OCI-M1 (cell line): Measurements from ENCODE around the gene ASCL5.

Experiments
- DNase-seq: peaks from one replicate; lab custom pipeline; 2025; lab: John Stamatoyannopoulos, UW

Gene ASCL5

DNA sequence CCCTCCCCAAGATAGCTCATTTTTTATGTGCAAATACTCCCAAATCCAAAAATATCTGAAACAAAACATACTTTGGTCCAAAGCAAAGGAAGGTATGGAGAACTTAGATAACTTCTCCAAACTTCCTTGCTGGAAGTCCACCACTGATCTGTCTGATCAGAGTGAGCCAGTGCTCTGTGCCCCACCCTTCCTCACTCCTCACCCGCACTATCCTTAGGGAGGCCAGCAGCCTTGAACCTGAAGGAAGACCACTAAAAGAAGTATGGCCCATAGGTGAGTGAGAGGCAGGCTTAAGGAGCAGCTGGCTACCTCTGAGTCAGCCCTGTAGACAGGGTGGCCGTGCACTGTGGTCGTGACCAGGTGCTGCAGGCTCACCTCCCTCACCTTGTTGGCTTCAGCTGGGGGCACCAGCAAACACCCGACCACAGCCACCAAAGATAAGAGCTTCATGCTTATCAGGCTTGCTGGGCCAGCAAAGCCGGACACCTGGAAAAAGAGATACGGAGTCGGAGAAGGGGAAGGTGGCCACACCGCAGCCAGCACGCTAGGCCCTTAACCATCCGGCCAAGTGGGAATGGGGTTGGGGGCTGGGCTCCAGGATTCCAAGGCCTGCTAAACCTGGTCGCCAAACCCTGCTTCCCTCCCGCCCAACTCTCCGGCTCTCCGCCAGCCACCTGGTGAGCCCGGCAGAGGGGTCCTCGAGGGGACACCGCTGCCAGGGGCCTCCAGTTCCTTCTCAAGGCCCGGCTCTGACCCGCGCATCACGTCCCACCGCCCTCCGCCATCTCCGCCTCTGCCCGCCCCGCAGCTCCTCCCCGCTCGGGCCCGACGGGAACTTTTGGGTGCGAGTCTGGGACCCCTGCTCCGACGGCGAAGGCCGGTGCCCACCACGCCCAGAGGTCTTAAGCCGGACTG, 26.7 kb upstream of the ASCL5 start:
- peak; percentile 81 for DNase-seq

- peak; percentile 62 for DNase-seq
Measured at GRCh38 chr1:201149400-201149799, 22.4 kb upstream of the ASCL5 start.

- no peak for DNase-seq
Measured at GRCh38 chr1:201147396-201148015, 20.5 kb upstream of the ASCL5 start.

DNA sequence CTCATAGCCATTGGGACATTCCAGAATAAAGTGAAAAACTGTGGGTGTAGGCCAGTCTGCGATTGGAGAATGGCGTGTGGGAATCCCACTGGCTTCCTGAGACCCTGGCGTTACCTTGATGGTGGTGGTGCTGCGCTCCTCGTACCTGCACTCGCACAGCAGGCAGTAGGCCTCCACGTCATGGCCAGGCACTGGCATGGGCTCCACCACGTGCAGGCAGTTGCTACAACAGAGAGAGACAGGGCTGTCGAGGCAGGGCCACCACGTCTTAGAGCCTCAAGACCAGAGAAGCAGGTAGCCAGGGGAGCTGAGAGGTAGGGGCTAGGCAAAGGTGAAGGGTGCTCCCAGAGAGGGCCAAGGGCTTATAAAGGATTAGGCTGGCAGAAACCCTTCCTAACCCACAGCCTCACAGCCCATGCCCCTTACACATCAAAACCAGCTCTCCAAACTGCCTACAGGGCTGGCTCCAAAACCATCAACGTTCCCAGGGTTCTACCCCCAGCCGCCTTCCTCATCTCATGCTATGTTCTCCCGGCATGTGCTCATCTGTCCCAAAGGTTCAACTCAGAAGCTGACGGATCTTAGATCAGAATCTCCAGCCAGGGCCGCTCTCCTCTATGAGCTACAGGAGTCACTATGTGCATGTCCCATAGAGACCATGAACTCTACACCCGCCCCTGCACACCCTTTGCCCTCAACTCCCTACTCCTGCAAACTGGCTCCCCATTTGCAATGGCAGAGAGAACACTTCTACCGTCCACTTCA, 19.8 kb upstream of the ASCL5 start:
- no peak for DNase-seq

GRCh38 chr1:201145816-201146215, 18.8 kb upstream of the ASCL5 start:
- no peak for DNase-seq

DNA sequence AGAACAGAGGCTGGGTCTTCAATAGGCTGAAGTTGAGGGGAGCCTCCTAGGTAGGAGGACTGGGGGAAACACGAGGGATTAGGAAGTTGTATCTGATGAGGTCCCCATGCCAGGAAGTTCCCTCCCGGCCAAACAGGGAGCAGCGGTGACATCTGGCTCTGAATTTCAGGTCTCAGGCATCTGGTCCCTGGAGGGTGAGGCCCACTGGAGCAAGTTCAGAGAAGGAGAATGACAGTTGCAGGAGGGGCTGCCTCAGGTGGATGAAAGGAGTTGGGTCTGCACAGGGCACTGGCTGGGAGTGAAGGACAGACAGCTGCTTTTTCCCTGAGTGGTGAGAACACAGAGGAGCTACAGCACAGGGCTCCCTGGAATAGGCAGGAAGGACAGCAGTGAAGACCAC, 18.1 kb upstream of the ASCL5 start:
- no peak for DNase-seq

- no peak for DNase-seq
Measured at GRCh38 chr1:201144701-201145100, 17.7 kb upstream of the ASCL5 start.

GRCh38 chr1:201143726-201144635, 17.0 kb upstream of the ASCL5 start:
- no peak for DNase-seq

- no peak for DNase-seq
Measured at GRCh38 chr1:201142849-201143725, 16.1 kb upstream of the ASCL5 start.

DNA sequence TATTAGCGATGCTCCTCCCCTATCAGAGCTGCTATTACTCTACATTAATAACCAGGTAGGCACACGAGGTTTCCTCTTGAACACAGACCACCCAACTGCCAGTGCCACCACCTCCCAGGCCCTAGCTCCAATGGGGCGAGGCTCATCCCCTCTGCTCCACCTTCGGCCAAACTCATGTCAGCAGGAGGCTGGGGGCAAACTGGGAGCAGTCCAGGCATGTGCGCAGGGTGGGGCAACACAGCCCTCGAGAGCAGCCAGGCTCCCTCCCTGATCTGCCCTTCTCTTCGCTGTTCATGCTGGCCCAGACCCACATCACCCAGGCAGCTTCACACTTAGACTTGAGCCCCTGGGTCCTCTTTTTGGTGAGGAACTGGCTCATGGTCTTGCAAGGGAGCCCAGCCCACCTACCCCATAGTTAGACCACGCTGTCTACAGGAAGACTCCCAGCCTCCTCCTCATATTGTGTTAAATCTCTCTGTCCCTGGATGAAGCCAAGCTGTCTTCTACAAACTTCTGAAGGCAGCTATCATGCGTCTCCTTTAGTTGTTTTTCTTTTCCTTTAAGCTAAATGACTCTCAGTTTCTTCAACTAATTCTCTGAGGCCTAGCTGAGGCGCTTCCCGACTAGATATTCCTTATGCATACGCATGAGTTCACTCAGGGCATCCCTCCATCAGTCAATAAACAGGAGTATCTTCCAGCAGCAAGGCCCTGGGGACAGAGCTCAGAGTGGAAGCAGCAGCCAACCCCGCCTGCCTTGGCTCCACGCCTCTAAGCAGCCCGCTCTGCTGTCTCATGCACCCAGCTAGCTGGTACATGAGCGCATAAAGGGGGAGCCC, 15.2 kb upstream of the ASCL5 start:
- DNase-seq, result no peak

DNA sequence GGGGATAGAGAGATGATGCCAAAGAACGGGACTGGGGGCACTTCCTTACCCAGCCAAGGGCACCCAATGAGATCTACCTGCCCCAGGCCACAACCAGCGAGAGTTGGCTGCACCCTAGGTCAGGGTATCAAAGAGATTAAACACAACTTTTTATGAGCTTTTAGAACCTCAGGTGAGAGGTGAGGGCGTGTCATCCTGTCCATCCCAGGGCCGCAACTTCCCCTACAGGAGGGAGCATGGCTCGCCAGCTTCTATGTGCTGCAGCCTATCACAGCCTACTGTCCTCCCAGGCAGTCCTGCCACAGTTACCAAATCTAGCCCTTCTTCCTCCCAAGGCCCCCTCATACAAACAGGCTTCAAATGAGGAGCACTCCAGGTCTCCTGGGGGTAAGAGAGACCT, 14.4 kb upstream of the ASCL5 start:
- no peak for DNase-seq

DNA sequence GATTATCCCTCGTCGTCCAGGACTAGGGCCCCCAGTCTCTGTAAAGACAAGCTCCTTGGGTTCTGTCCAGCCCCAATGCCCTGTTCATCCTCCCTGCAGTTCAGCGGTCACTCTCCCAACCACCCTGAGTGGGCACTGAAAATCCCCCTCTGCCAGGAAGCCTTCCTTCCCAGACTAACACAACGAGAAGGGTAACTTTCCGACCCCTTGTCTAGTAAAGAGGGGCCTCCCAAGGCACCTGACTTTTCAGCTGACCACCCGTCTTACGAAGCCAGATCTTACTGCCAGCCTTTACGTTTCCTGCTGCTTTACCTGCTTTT, 13.9 kb upstream of the ASCL5 start:
- DNase-seq, result no peak

DNA sequence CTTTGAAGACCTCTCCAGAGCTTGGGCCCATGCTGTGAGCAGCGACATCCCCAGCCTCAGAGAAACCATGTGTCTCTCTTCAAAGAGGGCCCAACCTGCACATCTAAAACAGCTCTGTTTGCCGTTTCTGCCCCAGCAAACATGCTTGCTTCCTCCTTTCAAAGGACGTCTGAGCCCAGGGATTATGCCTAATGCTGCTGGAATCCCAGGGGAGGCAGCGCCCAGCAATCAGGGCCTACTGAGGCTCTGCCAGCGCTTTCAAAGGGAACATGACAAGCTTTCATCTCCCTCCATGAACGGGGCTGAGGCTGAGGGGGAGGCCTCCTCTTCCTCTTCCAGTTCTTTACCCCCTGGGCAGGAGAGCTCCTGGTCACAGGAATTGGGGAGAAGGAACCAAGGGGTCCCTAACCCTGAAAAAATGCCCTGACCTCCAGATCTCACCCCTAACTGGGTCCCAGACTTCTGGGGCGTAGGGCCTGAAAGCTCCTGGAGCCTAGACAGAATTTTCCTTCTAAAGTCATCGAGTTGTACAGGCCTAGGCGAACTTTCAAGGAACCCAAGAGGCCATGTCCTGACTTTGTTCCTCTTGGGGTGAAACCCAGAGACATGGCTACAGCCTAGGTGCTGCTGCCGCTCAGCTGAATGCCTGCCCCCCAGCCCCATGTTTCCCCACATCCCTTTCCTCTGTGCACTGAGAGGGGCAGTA, 13.4 kb upstream of the ASCL5 start:
- DNase-seq, result no peak

- no peak for DNase-seq
Measured at GRCh38 chr1:201139756-201140155, 12.8 kb upstream of the ASCL5 start.

DNA sequence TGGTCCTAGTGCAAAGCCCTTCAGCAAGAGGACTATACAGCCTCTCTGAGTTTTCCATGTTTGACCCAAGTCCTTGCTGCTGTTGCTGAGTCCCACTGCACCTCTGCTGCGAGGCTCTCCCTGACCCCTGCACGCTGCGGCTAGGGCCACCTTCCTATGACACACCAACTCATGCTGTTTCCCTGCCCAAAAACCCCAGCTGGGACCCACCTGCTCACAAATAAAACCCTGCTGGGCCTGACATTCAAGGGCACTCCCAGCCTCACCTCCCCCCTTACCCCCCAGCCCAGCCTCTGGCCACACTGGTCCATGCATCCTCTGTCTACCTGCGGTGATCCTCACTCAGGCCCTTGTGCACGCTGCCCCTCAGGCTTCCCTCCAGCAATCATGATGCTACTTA, 12.3 kb upstream of the ASCL5 start:
- no peak for DNase-seq

DNA sequence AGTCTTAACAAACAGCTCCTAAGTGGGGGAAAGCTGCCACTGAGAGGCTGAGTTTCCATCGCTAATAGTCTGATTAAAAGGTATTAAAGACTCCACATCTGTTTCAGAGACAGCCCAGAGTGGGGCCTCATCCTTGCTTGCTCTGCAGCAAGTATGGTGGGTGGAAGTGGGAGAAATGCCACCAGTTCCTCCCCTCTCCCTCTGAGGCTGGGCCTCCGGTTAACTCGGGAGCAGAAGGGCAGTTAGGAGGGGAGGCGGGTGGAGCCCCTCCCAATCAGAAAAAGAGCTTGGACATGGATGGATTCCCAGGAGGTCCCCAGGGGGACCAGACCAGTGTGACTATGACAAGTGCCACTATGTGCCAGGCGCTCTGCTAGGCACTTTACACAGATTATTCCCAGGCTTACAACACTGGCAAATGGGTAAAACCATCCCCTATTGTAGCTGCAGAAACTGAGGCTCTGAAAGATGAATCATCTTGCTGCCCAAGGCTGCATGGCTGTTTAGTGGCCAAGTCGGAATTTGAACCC, 11.4 kb upstream of the ASCL5 start:
- DNase-seq, result no peak

- DNase-seq, result no peak
Measured at GRCh38 chr1:201137579-201138310, 10.8 kb upstream of the ASCL5 start.

DNA sequence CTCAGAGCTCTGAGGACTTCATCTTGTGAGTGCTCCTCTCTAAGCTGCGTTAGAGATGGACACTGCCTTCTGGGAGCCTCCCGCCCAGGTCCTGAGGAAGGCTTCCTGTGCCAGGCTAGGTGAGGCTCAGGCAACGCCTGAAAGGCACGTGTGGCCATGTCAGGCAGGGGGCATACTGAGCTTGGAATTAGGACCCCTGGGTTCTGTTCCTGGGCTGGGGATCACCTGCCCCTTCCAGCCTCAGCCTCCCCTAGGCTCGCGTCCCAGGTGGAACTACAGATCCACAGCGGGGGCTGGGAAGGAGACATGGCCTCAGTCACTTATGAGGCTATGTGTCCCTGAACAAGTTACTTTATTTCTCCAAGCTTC, 10.0 kb upstream of the ASCL5 start:
- no peak for DNase-seq
